Measurements from ENCODE around the gene LRRC40.

DNA sequence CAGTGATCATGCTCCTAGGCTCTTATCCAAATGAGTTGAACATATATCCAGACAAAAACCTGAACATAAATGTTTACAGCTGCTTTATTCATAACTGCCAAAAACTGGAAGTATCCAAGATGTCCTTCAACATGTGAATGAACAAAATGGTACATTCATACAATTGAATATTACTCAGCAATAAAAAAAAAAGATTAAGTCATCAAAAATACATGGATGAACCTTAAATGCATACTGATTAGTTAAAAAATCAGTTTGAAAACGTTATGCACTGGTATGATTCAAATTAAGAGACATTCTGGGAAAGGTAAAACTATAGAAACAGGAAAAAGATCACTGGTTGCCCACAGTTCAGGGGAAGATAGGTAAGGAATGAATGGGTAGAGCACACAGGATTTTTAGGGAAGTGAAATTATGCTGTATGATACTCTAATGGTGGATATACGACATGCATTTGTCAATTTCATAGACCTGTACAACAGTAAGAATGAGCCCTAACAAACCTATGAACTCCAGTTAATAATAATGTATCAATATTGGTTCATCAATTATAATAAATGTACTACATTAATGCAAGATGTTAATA, 3.1 kb downstream of the LRRC40 start:
- TF ChIP-seq, protein P1, sequence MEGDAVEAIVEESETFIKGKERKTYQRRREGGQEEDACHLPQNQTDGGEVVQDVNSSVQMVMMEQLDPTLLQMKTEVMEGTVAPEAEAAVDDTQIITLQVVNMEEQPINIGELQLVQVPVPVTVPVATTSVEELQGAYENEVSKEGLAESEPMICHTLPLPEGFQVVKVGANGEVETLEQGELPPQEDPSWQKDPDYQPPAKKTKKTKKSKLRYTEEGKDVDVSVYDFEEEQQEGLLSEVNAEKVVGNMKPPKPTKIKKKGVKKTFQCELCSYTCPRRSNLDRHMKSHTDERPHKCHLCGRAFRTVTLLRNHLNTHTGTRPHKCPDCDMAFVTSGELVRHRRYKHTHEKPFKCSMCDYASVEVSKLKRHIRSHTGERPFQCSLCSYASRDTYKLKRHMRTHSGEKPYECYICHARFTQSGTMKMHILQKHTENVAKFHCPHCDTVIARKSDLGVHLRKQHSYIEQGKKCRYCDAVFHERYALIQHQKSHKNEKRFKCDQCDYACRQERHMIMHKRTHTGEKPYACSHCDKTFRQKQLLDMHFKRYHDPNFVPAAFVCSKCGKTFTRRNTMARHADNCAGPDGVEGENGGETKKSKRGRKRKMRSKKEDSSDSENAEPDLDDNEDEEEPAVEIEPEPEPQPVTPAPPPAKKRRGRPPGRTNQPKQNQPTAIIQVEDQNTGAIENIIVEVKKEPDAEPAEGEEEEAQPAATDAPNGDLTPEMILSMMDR (IDR thresholded peaks at IDR 0.05): no peak
- TF ChIP-seq POLR2A (IDR thresholded peaks at IDR 0.05; ENCODE audit: low read depth): no peak
- TF ChIP-seq EP300 (IDR thresholded peaks at IDR 0.05): no peak

Data from esophagus muscularis mucosa (tissue), 4 donors.